Spleen (tissue), 11 donors: ENCODE results near the gene LAMA5. TPM values are rescaled to one million over a fixed set of nuclear protein-coding genes. Genes with fewer than 3 reads are reported as not detected.

Experiments used
- DNase-seq: peaks from one replicate; pipeline ENCODE4 v3.0.0-alpha.2; 2020
- H3K27ac ChIP-seq, 8 donors: fragments of 200-600 bp; sonication (generic) in 7 of 8; 1 replicate in 4 of 8; 2 replicates in 4 of 8; pipeline versions ENCODE4 v1.5.0 to v1.8.0; 2016 to 2021; ENCODE audit warnings: inconsistent platforms in 4 of 8, mild to moderate bottlenecking in 4 of 8, moderate library complexity in 1 of 8
- H3K27me3 ChIP-seq, 7 donors: fragments of 200-600 bp; sonication (generic) in 6 of 7; replicated peaks in 1 of 7; 1 replicate in 4 of 7; 2 replicates in 3 of 7; pipeline versions ENCODE4 v1.5.0 to v1.8.0; 2016 to 2021; ENCODE audit warnings: inconsistent platforms in 3 of 7, mild to moderate bottlenecking in 1 of 7
- H3K36me3 ChIP-seq, 6 donors: fragments of 200-600 bp; sonication (generic) in 5 of 6; 1 replicate in 4 of 6; 2 replicates in 2 of 6; pipeline versions ENCODE4 v1.5.0 to v1.8.0; 2016 to 2021; ENCODE audit warnings: inconsistent platforms in 2 of 6
- H3K4me1 ChIP-seq, 6 donors: fragments of 200-600 bp; sonication (generic) in 5 of 6; 1 replicate in 3 of 6; 2 replicates in 3 of 6; pipeline versions ENCODE4 v1.5.0 to v1.8.0; 2016 to 2021; ENCODE audit warnings: inconsistent platforms in 3 of 6
- H3K4me3 ChIP-seq, 8 donors: fragments of 200-600 bp; sonication (generic) in 7 of 8; 1 replicate in 4 of 8; 2 replicates in 4 of 8; pipeline versions ENCODE4 v1.5.0 to v1.8.0; 2016 to 2021; ENCODE audit warnings: inconsistent platforms in 4 of 8, mild to moderate bottlenecking in 4 of 8, moderate library complexity in 2 of 8
- H3K9me3 ChIP-seq, 8 donors: fragments of 200-600 bp; sonication (generic) in 7 of 8; 1 replicate in 4 of 8; 2 replicates in 4 of 8; pipeline versions ENCODE4 v1.5.0 to v1.8.0; 2016 to 2021; ENCODE audit warnings: inconsistent platforms in 4 of 8
- POLR2A ChIP-seq, 3 donors: fragments of 450-650 bp; IDR thresholded peaks; one replicate each; pipeline ENCODE4 v1.5.1; 2017; ENCODE audit warnings: antibody characterized with exemption in 3 of 3, mild to moderate bottlenecking in 1 of 3
- POLR2AphosphoS5 ChIP-seq, 3 donors: sonication (generic); formaldehyde crosslinking; IDR thresholded peaks; one replicate each; pipeline ENCODE4 v1.5.1; 2017; ENCODE audit warnings: antibody characterized with exemption in 3 of 3
- WGBS, 5 donors: extraction: QIAGEN DNeasy Blood & Tissue Kit in 3 of 5; methylation state at CpG; one replicate each; pipeline versions ENCODE4 v1.1.5 to v1.1.7; 2013 to 2018; 5-methylcytosine and 5-hydroxymethylcytosine counted together
- intact Hi-C: fragments of 100-400 bp; cut with DNase I; formaldehyde crosslinking; loops from one replicate; pipeline ENCODE4 v1.15.0; 2023; ENCODE audit warnings: low total_unique reads
- polyA plus RNA-seq, 3 donors: library from polyadenylated mRNA; stranded (reverse); fragments of 200-250 nt; gene quantifications; one replicate each; pipeline ENCODE4 v1.2.1, GENCODE V29; 2013
- total RNA-seq, 7 donors: library from RNA; depleted of rRNA in 3 of 7; stranded (reverse); fragments of >200 nt in 3 of 7; fragmentation: NEBNext Ultra II Directional in 4 of 7; extraction: Animal tissue kit (Norgen Biotek cat#: 25700) in 4 of 7; gene quantifications; one replicate each; pipeline versions ENCODE4 v1.1.0 to v1.2.1, GENCODE V29; 2016 to 2021
- TF ChIP-seq, protein P1 (sequence below), 11 experiments: fragments of 200-600 bp in 7 of 11; fragments of 450-650 bp in 4 of 11; sonication (generic) in 4 of 11; IDR thresholded peaks in 8 of 11; conservative IDR thresholded peaks in 3 of 11; 1 replicate in 7 of 11; 2 replicates in 4 of 11; pipeline versions ENCODE4 v1.4.0 to v1.8.0; 2016 to 2021; ENCODE audit warnings: antibody characterized with exemption in 11 of 11, inconsistent platforms in 4 of 11, mild to moderate bottlenecking in 1 of 11
- donor health status: healthy with polysubstance abuse.
- donor health status: DM: no; HTN: no; CAD: no; lungs with moderate emphysema.
- donor health status: DM: no; HTN: no; CAD: no.
- donor health status: Bipolar disorder and iron deficiency.
- donor health status: healthy.
- donor health status: DM: no; HTN: no; CAD: no.
- donor health status: DM: yes; HTN: yes; CAD: no.

The LAMA5 gene
- total and polyA plus RNA-seq, 10 donors = 46.5 to 266 (median 115) TPM

DNA sequence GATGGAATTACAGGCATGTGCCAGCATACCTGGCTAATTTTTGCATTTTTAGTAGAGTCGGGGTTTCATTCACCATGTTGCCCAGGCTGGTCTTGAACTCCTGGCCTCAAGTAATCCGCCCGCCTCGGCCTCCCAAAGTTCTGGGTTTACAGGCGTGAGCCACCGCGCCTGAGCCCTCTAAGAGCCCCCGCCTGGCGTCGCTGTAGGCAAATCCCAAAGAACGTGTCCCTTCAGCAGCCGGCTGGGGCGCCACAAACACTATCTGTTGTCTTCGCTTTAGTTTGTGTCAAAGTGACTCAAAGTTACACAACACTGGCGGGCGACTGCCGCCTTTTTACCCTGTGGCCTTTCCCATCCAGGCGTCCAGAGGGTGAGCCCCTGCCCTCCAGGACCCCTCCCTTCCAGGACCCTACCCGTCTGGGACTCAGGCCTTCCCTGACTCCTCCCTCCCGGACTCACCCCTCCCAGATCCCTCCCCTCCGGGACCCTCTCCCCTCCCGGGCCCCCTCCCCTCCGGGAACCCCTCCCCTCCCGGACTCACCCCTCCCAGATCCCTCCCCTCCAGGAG, 65.3 kb downstream of the LAMA5 start:
- peak overlapping the region; percentile 88 to 98 (median 96) for H3K27ac ChIP-seq
- no peaks in the 10 kb centered on the region for H3K27me3 ChIP-seq
- no peaks in the 10 kb centered on the region for H3K9me3 ChIP-seq
- intact Hi-C loops = loop anchor here (5.0 kb wide), 1 partner anchor 80 kb away; no protein-coding TSS in a partner anchor
- TF ChIP-seq POLR2AphosphoS5 (IDR thresholded peaks at IDR 0.05) (peak; percentile 76 to 84 (median 77)), POLR2A (IDR thresholded peaks at IDR 0.05) (no peak)
- TF ChIP-seq, protein P1, sequence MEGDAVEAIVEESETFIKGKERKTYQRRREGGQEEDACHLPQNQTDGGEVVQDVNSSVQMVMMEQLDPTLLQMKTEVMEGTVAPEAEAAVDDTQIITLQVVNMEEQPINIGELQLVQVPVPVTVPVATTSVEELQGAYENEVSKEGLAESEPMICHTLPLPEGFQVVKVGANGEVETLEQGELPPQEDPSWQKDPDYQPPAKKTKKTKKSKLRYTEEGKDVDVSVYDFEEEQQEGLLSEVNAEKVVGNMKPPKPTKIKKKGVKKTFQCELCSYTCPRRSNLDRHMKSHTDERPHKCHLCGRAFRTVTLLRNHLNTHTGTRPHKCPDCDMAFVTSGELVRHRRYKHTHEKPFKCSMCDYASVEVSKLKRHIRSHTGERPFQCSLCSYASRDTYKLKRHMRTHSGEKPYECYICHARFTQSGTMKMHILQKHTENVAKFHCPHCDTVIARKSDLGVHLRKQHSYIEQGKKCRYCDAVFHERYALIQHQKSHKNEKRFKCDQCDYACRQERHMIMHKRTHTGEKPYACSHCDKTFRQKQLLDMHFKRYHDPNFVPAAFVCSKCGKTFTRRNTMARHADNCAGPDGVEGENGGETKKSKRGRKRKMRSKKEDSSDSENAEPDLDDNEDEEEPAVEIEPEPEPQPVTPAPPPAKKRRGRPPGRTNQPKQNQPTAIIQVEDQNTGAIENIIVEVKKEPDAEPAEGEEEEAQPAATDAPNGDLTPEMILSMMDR (IDR thresholded peaks at IDR 0.05 in 8 of 11, conservative IDR thresholded peaks at IDR 0.05 in 3 of 11) = peak; percentile 77 to 95 (median 88)
- H3K4me3 ChIP-seq = peak overlapping the region; percentile 52 to 100 (median 96)
- DNase-seq = peak; percentile 97
- H3K4me1 ChIP-seq = peaks cover 23 to 85% (median 53%) of the 10 kb centered on the region in 6 donors
- 2 to 4% (median 2%) methylated on average over 23 to 24 of the region's 24 CpGs for WGBS, 5 donors
- H3K36me3 ChIP-seq = peaks cover 4 to 54% (median 29%) of the 10 kb centered on the region in 6 donors

DNA sequence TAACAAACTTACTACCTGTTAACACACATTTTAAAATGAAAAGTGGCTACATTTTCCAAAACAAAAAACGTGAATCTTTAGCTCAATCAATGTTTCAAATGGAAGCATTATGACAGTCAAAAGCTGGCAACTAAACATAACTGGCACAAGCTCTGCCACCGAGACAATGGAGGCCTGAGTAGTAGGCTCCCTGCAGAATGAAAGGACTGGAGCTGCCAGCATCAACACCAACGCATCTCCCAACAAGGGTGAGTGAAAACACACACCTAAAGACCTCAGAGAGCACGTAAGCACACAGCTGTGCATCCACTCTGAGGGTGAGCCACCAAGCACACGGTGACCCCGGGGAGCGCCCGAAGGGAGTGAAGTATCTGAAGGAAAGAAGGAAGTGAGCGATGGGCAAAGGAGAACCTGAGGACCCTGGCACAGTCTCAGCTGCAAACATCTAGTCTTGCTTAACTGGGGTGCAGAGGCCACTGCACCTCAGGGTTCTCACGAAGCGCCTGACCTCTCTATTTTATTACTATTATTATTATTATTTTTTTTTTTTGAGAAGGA, 65.9 kb downstream of the LAMA5 start:
- Histone ChIP-seq H3K4me1 (peaks cover 29 to 85% (median 48%) of the 10 kb centered on the region in 6 donors), H3K27ac (peak overlapping the region in 4 of 8 donors; percentile 94 to 98 (median 98)), H3K4me3 (peak overlapping the region in 1 of 8 donors; percentile 99), H3K9me3 (no peaks in the 10 kb centered on the region), H3K36me3 (peaks cover 4 to 54% (median 25%) of the 10 kb centered on the region in 6 donors), H3K27me3 (no peaks in the 10 kb centered on the region)
- DNase-seq = no peak
- TF ChIP-seq, protein P1 (IDR thresholded peaks at IDR 0.05 in 8 of 11, conservative IDR thresholded peaks at IDR 0.05 in 3 of 11) = no peak
- TF ChIP-seq POLR2A (IDR thresholded peaks at IDR 0.05) (no peak), POLR2AphosphoS5 (IDR thresholded peaks at IDR 0.05) (no peak)
- intact Hi-C loops = loop anchor here (5.0 kb wide), 1 partner anchor 81 kb away; no protein-coding TSS in a partner anchor
- WGBS, 5 donors = 88 to 92% (median 90%) methylated on average over 11 of the region's 11 CpGs

DNA sequence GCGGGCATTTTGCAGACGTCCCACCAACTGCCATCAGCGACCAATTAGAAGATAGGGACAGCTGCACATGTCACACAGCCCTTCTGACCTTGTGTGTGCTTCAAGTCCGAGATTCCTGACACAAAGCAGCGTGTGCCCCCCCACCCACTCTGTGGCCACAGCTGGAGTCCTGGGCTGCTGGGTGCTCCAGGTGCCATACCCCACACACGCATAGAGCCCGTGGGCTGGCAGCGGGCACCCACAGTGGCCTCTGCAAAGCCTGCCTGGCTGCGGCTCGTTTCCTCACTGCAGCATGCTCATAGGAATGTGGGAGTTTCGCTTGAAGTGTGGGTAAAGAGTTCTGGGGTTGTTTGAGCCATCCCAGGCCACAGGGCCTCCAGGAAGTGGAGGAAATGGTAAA, 66.8 kb downstream of the LAMA5 start:
- 85 to 94% (median 87%) methylated on average over 5 to 11 of the region's 11 CpGs for WGBS, 5 donors

More for the DNA sequence above, 66.8 kb downstream of the LAMA5 start:
- no peaks in the 10 kb centered on the region for H3K9me3 ChIP-seq
- no peak overlapping the region for H3K27ac ChIP-seq
- no peaks in the 10 kb centered on the region for H3K27me3 ChIP-seq
- H3K4me3 ChIP-seq = no peak overlapping the region
- H3K36me3 ChIP-seq = peaks cover 4 to 54% (median 24%) of the 10 kb centered on the region in 6 donors
- intact Hi-C loops = loop anchor here (5.0 kb wide), 1 partner anchor 82 kb away; no protein-coding TSS in a partner anchor
- H3K4me1 ChIP-seq = peaks cover 21 to 79% (median 39%) of the 10 kb centered on the region in 6 donors
- DNase-seq = no peak
- TF ChIP-seq POLR2AphosphoS5 (IDR thresholded peaks at IDR 0.05) (peak in 2 of 3 donors; percentile 13 to 46), POLR2A (IDR thresholded peaks at IDR 0.05) (no peak)
- TF ChIP-seq, protein P1 (IDR thresholded peaks at IDR 0.05 in 8 of 11, conservative IDR thresholded peaks at IDR 0.05 in 3 of 11) = no peak
